Fibroblast of the aortic adventitia (primary cell): ENCODE data around the gene SNX32. TPM values are rescaled to one million over a fixed set of nuclear protein-coding genes. Genes with fewer than 3 reads are reported as not detected.

Source experiments
- DNase-seq: peaks from one replicate; pipeline ENCODE4 v3.0.0-alpha.2; 2010; ENCODE audit warnings: low read depth
- H3K4me3 ChIP-seq: 2 replicates; pipeline ENCODE4 v1.5.1; 2011; ENCODE audit warnings: low read depth, mild to moderate bottlenecking, control low read depth, low read length, moderate library complexity
- total RNA-seq: library from RNA; depleted of rRNA; stranded (reverse); fragments of >200 nt; gene quantifications from 2 replicates; pipeline ENCODE4 v1.2.3, GENCODE V29; 2012; ENCODE audit warnings: low replicate concordance
- TF ChIP-seq, protein P1 (sequence below): IDR thresholded peaks from 2 replicates; pipeline ENCODE4 v1.5.1; 2011; ENCODE audit warnings: mild to moderate bottlenecking, low read length, control low read depth, inconsistent platforms; ENCODE audit not compliant: insufficient read depth

SNX32 gene
- total RNA-seq, 1 donor, result 1.6 TPM

DNA sequence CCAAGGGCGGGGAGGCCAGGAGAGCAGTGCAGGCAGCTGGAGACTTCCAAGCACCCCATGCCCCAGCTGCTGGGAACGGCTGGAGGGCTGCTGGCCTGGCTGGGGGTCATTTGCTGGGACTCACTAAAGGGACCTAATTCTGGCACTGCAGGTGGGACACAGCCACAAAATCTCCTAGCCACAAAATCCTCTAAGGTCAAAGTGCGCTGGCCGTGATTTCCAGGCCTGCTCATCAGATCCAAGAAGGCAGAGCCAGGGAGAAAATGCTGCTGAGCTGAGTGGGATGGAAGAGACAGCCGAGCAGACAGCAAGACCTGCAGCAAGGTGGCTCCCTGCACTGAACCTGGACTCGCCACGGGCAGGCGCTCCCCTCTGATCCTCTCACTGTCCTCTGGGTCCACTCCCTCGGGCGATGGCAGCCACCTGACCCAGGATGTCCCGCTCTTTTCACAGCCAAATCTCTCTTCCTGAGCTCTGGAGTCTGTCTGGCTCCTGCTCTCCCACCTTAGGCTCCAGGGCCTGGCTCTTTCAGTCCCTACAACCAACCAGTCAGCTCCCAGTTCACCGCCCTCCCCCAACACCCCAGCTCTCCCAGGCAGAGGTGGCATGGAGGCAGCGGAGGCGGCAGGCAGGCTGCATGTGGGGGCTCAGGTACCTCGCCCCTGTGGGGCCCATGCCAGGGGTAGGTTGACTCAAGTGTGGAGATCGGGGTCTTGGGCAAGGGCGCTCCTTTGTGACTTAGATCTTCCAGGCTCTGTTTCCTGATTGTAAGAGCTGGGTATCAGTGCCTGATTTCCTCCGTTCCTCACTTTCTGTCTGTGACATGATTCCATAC is 32.4 kb upstream of the SNX32 start:
- TF ChIP-seq, protein P1, sequence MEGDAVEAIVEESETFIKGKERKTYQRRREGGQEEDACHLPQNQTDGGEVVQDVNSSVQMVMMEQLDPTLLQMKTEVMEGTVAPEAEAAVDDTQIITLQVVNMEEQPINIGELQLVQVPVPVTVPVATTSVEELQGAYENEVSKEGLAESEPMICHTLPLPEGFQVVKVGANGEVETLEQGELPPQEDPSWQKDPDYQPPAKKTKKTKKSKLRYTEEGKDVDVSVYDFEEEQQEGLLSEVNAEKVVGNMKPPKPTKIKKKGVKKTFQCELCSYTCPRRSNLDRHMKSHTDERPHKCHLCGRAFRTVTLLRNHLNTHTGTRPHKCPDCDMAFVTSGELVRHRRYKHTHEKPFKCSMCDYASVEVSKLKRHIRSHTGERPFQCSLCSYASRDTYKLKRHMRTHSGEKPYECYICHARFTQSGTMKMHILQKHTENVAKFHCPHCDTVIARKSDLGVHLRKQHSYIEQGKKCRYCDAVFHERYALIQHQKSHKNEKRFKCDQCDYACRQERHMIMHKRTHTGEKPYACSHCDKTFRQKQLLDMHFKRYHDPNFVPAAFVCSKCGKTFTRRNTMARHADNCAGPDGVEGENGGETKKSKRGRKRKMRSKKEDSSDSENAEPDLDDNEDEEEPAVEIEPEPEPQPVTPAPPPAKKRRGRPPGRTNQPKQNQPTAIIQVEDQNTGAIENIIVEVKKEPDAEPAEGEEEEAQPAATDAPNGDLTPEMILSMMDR, result no peak
- H3K4me3 ChIP-seq, result no peak overlapping the region
- no peak for DNase-seq

DNA sequence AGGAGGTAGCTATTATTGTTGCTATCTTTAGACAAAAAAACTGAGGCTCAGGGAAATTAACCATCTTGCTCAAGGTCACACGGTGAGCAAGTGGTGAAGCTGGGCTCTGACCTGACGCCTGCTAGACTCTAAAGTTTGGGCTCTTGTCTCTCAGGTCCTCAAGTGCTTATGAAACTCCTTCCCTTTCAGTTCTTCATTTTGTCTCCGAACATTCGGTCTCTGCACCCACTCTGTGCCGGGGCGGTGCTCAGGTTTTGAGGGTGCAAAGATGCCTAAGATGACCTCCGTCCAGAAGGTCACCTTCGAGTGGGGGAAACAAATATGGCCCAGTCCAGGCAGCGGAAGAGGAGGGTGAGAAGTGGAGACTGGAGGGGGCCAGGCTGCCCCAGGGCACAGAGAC is 30.9 kb upstream of the SNX32 start:
- DNase-seq, result no peak
- no peak overlapping the region for H3K4me3 ChIP-seq

DNA sequence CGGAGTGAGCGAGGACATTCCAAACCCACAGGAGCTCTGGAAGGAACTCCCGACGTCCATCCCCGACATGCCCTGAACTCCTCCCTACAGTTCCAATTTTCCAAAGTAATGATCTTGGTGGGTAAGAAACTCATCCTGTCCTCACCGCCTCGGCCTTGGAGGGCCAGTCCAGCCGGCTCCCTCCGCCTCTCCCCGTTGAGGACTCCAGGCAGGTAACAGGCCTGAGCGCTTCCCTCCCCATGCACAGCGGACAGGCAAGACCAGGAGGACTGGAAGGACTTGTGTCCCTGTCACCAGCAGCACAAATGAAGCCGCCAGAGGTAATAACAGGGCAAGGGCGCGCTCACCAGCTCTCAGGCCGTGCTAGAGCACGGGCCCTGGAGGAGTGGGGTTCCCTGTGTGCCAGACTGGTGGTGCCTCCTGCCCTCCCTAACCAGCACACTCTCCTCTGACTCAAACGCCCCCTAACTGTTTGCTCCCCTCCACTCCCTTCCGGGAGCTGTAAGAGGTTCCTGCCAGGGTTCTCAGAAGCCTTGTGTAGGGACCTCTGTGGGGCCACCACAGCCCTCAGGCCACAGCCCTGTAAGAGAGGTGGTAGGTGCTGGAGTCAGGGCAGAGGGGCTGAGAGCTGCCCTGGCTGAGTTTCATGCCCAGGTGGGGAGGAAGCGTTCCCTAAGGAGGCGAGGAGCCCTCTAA is 29.8 kb upstream of the SNX32 start:
- H3K4me3 ChIP-seq, result no peak overlapping the region
- TF ChIP-seq, protein P1, result no peak
- DNase-seq, result no peak

More for the DNA sequence above, 30.9 kb upstream of the SNX32 start:
- TF ChIP-seq, protein P1, result no peak

DNA sequence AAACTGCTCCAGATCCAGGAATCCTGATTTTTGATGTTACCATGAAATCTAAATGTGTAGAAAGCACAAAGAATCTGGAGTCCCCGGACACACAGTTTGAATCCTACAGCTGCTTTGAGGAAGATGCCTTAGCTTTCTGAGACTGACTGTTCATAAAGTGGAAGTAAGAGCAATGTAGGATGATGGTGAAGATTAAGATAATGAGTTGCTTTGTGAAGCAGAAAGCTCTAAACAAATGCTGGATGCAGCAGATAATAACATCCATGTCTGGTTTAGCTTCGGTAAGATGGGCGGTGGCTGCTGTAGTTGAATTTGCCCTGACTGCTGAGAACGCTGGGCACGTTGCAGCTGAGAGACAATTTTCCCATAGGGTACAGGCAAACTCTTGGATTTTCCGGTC is 26.8 kb upstream of the SNX32 start:
- TF ChIP-seq, protein P1, result no peak

DNA sequence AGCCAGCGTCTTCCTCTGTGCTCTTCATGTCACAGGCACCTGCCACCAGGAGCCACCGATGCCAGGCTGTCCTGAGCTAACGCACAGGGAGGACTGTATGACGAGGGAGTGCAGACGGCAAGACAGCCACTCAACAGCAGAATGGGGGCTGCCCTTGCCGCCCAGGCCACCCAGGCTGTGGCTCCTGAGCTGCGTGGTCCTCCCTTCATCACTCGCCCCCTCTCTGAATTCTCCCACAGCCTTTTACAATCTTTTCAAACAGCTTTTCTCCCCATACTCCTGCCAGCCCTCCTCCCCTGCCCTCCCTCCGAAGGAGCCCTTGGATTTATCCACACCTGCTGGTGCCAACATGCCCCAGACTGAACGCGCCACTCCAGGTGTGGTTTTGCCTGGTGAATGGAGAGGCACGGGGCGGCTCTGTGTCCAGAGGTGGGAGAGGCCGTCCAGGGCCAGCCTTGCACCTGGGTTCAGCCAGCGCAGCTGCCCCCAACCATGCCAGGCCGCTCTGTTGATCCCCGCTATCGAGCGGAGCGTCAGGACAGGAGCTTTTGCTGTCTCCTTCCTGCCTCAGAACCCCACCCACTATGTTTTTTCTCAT is 24.9 kb upstream of the SNX32 start:
- H3K4me3 ChIP-seq, result no peak overlapping the region
- DNase-seq, result no peak
- TF ChIP-seq, protein P1, result no peak

More for the DNA sequence above, 26.8 kb upstream of the SNX32 start:
- no peak for DNase-seq
- no peak overlapping the region for H3K4me3 ChIP-seq

DNA sequence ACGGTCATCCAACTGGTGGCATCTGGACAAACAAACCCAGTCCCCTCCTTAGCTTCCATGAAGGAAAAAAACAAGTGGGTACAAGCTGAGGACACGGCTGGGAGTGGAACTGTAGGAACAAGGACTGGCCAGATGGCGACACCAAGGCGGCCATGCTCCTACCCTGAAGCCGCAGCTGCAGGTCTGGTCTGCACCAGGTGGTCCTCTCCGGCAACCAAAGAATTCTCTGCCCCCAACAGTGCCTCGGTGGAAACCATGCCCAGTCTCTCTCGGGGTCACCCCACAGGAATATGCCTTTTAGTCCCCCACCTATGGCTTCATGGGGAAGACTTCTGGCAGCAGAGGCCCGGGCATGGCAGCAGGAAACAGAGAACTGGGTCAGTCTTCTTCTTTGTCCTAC is 24.3 kb upstream of the SNX32 start:
- H3K4me3 ChIP-seq, result no peak overlapping the region
- TF ChIP-seq, protein P1, result no peak
- DNase-seq, result no peak
